Nephron progenitor cell (in vitro differentiated cells): ENCODE measurements around the gene TIAL1.

ENCODE experiments used
- DNase-seq: peaks from one replicate; pipeline ENCODE4 v3.0.0; 2021
- H3K27ac Mint-ChIP-seq: 2 replicates; pipeline ENCODE4 v1.8.0; 2021; ENCODE audit warnings: mild to moderate bottlenecking, moderate library complexity, mixed read lengths
- H3K27me3 Mint-ChIP-seq: 2 replicates; pipeline ENCODE4 v1.8.0; 2021; ENCODE audit warnings: mild to moderate bottlenecking, low read depth, mixed read lengths; ENCODE audit not compliant: poor library complexity
- H3K36me3 Mint-ChIP-seq: 2 replicates; pipeline ENCODE4 v1.8.0; 2021; ENCODE audit warnings: low read depth, mixed read lengths
- H3K4me1 Mint-ChIP-seq: 2 replicates; pipeline ENCODE4 v1.8.0; 2021; ENCODE audit warnings: mixed read lengths
- H3K4me3 Mint-ChIP-seq: 2 replicates; pipeline ENCODE4 v1.8.0; 2021; ENCODE audit warnings: mild to moderate bottlenecking, moderate library complexity, mixed read lengths
- H3K9me3 Mint-ChIP-seq: 2 replicates; pipeline ENCODE4 v1.8.0; 2021; ENCODE audit warnings: mild to moderate bottlenecking, moderate library complexity, mixed read lengths
- CTCF ChIP-seq: fragments of 200-600 bp; sonication (generic); IDR thresholded peaks from 2 replicates; pipeline ENCODE4 v1.5.0; 2021; ENCODE audit warnings: antibody characterized with exemption

TIAL1 gene

DNA sequence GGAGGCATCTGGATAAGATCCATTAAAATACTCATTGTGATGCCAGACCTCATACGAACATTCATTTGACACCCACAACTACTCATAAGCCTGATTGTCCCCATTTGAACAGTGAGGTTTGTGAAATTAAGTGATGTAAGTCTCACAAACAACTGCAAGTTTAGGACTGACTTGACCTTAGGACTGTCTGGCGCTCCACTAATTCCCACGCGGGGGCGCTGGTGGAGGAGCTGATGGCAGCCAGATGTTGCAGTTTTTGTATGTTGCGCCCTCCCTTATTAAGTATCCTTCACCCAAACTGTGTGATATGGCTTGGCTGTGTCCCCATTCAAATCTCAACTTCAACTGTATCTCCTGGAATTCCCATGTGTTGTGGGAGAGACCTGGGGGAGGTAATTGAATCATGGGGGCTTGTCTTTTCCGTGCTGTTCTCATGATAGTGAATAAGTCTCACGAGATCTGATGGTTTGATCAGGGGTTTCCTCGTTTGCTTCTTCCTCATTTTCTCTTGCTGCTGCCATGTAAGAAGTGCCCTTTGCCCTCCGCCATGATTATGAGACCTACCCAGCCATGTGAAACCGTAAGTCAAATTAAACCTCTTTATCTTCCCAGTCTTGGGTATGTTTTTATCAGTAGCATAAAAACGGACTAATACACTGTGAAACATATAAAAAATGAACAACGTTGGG, 20.3 kb upstream of the TIAL1 start:
- peaks cover 23% of the 10 kb centered on the region for H3K27me3 Mint-ChIP-seq
- peak; percentile 30 for DNase-seq

DNA sequence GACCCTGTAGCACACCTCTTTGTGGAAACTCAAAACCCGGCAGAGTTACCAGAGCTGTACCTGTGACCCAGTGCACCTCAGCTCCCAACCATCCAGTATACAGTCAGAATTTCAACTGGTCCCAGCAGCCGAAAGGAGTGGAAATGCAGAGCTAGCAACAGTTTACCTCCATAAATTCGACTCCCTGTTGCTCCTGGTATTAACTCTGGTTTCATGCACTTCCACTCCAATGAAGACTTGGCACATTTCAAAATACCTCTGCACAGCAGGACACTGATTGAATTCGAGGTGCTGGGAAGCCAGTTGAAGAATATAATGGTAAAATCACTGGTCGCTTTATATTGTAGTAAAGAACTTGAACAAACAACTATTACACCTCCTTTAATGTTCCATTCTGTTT, 17.9 kb upstream of the TIAL1 start:
- H3K9me3 Mint-ChIP-seq = peaks cover 16% of the 10 kb centered on the region
- H3K4me3 Mint-ChIP-seq = no peak overlapping the region
- no peak overlapping the region for H3K27ac Mint-ChIP-seq
- no peak for TF ChIP-seq CTCF
- H3K36me3 Mint-ChIP-seq = no peaks in the 10 kb centered on the region
- peaks cover 28% of the 10 kb centered on the region for H3K27me3 Mint-ChIP-seq
- H3K4me1 Mint-ChIP-seq = peaks cover 6% of the 10 kb centered on the region
- no peak for DNase-seq

More for the DNA sequence above, 20.3 kb upstream of the TIAL1 start:
- no peak overlapping the region for H3K4me3 Mint-ChIP-seq
- no peaks in the 10 kb centered on the region for H3K36me3 Mint-ChIP-seq
- H3K4me1 Mint-ChIP-seq = peaks cover 16% of the 10 kb centered on the region
- no peak overlapping the region for H3K27ac Mint-ChIP-seq
- TF ChIP-seq CTCF = peak; percentile 25
- H3K9me3 Mint-ChIP-seq = peaks cover 5% of the 10 kb centered on the region

DNA sequence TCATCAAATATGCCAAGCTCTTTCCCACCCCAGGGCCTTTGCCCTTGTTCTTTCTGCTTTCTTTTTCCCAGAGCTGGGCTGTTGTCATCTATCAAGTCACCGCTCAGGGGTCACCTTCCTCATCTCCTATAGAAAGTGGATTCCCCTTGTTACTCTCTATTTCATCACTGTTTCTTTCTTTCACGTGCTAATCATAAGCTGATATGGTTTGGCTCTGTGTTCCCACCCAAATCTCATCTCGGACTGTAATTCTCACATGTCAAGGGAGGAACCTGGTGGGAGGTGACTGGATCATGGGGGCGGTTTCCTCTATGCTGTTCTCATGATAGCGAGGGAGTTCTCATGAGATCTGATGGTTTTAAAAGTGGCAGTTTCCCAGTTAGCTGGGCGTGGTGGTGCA, 17.0 kb upstream of the TIAL1 start:
- no peak for TF ChIP-seq CTCF
- no peaks in the 10 kb centered on the region for H3K36me3 Mint-ChIP-seq

DNA sequence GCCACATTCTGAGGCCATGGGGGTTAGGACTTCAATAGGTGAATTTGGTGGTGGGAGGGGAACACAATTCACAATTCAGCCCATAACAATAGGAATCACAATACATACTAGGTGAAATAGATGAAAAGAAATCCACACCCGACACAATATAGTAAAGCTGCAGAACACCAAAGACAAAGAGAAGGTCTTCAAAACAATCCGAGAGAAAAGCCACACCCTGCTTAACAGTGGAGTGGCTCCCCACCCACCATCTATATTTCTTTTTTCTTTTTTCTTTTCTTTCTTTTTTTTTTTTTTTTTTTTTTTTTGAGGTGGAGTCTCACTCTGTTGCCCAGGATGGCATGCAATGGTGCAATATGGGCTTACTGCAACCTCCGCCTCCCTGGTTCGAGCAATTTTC, 14.7 kb upstream of the TIAL1 start:
- no peak for DNase-seq
- no peak for TF ChIP-seq CTCF
- Mint-ChIP-seq H3K27ac (no peak overlapping the region), H3K4me3 (no peak overlapping the region), H3K9me3 (peaks cover 16% of the 10 kb centered on the region), H3K36me3 (no peaks in the 10 kb centered on the region), H3K4me1 (no peaks in the 10 kb centered on the region), H3K27me3 (peaks cover 30% of the 10 kb centered on the region)

More for the DNA sequence above, 17.0 kb upstream of the TIAL1 start:
- no peak overlapping the region for H3K4me3 Mint-ChIP-seq
- H3K9me3 Mint-ChIP-seq = peaks cover 16% of the 10 kb centered on the region
- no peak for DNase-seq
- peaks cover 34% of the 10 kb centered on the region for H3K27me3 Mint-ChIP-seq
- peaks cover 6% of the 10 kb centered on the region for H3K4me1 Mint-ChIP-seq
- no peak overlapping the region for H3K27ac Mint-ChIP-seq

DNA sequence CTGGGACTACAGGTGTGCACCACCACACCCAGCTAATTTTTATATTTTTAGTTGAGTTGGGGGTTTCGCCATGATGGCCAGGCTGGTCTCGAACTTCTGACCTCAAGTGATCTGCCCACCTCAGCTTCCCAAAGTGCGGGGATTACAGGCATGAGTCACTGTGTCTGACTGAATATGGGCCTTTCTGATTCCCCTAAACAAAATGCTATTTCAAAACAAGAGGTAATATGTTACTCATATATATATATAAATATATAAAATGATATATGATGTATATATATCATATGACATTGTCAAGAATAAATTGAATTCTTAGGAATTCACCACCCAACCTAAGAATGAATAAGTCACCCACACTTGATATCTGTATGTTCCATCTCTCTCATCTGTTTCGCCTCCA, 12.8 kb upstream of the TIAL1 start:
- Mint-ChIP-seq H3K4me1 (no peaks in the 10 kb centered on the region), H3K27me3 (peaks cover 30% of the 10 kb centered on the region), H3K27ac (no peak overlapping the region), H3K4me3 (no peak overlapping the region), H3K36me3 (no peaks in the 10 kb centered on the region), H3K9me3 (peaks cover 16% of the 10 kb centered on the region)
- DNase-seq = no peak
- no peak for TF ChIP-seq CTCF
